RPMI8226 (cell line): ENCODE results near the gene INTU.

Experiments
- DNase-seq: peaks from one replicate; pipeline ENCODE4 v3.0.0-alpha.2; 2015

Gene INTU

DNA sequence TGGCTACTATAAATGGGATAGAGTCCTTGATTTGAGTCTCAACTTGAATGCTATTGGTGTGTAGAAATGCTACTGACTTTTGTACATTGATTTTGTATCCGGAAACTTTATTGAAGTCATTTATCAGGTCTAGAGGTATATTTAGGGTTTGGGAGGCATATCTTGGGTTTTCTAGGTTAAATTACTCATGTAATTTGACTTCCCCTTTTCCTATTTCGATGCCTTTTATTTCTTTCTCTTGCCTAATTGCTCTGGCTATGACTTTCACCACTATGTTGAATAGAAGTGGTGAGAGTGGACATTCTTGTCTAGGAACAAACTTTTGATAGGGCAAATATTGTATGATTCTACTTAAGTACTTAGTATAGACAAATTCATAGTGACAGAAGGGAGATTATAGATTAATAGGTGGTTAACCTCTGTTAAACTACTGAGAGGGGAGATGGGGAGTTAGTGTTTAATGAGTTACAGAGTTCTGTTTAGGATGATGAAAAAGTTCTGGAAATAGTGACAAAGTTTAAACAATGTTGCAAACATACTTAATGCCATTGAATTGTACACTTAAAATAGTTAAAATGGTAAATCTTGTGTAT lies 126.6 kb downstream of the INTU start:
- no peak for DNase-seq

DNA sequence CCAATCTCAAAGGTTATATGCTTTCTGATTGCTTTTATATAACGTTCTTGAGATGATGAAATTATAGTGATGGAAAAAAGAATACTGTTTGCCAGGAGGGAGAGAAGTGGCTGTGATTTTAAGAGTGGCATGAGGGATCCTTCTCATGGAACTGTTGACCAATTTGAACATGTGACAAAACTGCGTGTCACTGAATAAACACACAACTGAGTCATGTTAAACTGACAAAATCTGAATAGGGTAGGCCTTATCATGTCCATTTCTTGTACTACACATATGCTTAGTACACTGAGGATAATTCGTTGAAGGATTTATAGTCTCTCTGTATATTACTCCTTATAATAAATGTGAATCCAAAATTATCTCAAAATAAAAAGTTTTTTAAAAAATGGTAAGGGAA lies 127.1 kb downstream of the INTU start:
- no peak for DNase-seq

DNA sequence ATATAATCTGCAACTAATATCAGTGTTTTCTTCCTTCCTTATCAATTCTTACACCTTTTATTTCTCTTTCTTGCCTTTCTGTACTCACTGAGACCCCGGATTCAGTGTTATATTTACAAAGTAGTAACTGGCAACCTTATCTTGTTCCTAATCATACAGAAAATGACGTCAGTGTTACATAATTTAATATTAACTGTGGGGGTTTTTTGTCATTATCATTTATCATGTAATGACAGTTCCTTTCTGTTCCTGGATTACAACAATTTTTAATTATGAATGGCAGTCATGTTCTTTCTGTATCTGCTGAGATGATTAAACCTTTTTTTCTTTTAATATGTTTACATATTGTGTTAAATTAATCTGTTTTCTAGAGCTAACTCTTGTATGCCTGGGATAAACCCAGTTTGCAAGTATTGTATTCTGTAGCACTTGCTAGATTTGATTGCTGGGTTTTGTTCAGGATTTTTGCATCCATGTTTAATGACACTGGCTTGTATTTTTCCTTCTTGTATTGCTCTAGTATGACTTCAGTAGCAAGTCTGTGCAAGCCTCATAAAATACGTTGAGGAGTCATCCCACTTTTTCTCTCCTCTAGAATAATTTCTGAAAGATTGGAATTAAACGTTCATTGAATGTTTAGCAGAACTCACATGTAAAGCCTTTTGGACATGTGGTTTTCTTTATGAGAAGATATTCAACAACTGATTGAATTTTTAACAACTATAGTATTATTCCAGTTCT lies 138.9 kb downstream of the INTU start:
- no peak for DNase-seq

DNA sequence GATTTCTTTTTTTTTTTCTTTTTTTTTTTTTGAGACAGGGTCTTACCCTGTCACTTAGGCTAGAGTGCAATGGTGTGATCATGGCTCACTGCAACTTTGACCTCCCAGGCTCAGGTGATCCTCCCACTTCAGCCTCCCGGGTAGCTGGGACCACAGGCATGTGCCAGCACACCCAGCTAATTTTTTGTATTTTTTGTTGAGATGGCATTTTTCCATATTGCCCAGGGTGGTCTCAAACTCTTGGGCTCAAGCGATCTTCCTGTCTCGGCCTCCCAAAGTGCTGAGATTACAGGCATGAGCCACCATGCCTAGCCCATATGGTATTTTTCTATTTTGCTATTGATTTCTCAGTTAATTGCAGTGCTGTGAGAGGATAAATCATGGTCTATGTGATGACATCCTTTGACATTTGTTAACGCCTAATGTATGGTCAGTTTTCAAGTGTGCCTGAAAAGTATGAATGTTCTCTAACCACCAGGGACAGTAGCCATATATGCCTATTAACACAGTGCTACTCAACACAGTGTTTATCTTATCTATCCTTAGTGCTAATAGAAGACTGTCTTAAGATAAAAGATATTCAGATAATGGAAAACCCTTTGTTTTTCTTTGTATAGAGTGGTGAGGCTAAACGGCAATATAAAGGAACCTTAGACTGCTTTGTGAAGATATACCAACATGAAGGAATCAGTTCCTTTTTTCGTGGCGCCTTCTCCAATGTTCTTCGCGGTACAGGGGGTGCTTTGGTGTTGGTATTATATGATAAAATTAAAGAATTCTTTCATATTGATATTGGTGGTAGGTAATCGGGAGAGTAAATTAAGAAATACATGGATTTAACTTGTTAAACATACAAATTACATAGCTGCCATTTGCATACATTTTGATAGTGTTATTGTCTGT lies 140.3 kb downstream of the INTU start:
- no peak for DNase-seq

GRCh38 chr4:127775843-127776242 lies 143.1 kb downstream of the INTU start:
- DNase-seq: no peak
